ENCODE results near the gene GAB4. TPM values are rescaled to one million over a fixed set of nuclear protein-coding genes. Genes with fewer than 3 reads are reported as not detected.

Gene GAB4
- total and polyA plus RNA-seq, 2 of the 8 experiments (the other 6 are each of a cell fraction or from before 2014, with no cell fraction given), result 0.03 to 0.17 TPM

DNA sequence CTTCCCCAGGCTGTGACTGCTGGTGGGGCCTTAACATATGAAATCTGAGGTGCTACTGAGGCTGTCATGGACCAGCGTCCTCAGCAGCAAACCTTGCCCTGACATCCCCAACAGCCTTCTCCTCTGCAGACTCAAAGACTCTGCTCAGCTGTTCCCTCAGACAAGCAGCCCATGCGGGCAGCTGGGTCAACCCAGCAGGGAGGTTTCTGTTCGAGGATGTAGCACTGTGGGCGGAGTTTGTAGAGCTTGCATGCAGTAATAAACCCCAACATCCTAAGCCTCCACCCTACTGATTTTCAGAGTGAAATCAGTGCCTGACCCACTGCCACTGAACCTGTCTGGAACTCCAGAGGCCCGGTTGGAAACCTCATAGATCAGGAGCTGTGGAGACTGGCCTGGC is 94.0 kb downstream of the GAB4 start:
- Histone ChIP-seq H3K14ac (ENCODE audit: insufficient read length) (no peak overlapping the region), H3K56ac (replicated peaks; ENCODE audit: insufficient read length, low read depth, low read length) (no peak overlapping the region), H2BK5ac (ENCODE audit: low read depth, low read length) (no peak overlapping the region), H3K9ac (replicated peaks in 1 of 4; ENCODE audit: extremely low read depth in 1 of 4, low read depth in 3 of 4, low read length in 3 of 4) (no peak overlapping the region), H4K20me1 (replicated peaks in 1 of 2; ENCODE audit: control insufficient read depth in 1 of 2, insufficient read depth in 2 of 2, low read length in 2 of 2) (no peaks in the 10 kb centered on the region), H3K4me3 (ENCODE audit: extremely low read depth in 1 of 4, insufficient read depth in 2 of 4, low read depth in 3 of 4, low read length in 4 of 4) (no peak overlapping the region), H2AK5ac (ENCODE audit: low read depth, low read length) (no peak overlapping the region), H4K8ac (ENCODE audit: extremely low read depth, insufficient read depth, low read length) (no peak overlapping the region), H2BK20ac (ENCODE audit: low read length) (no peak overlapping the region), H3K4me2 (ENCODE audit: insufficient read depth in 1 of 2, low read depth in 2 of 2, low read length in 2 of 2) (no peak overlapping the region), H4K5ac (ENCODE audit: insufficient read length, low read depth, low read length) (no peak overlapping the region), H2BK12ac (ENCODE audit: low read depth, low read length) (no peak overlapping the region), H3K4me1 (replicated peaks in 1 of 4; ENCODE audit: control insufficient read depth in 3 of 4, insufficient read depth in 4 of 4, low read length in 3 of 4) (no peaks in the 10 kb centered on the region), H3K23me2 (ENCODE audit: low read depth, low read length) (no peaks in the 10 kb centered on the region), H2BK120ac (replicated peaks; ENCODE audit: low read depth, low read length) (no peak overlapping the region), H3K27ac (ENCODE audit: low read depth, low read length) (no peak overlapping the region), H3K4ac (replicated peaks; ENCODE audit: insufficient read length, low read depth, low read length) (no peak overlapping the region), H3K23ac (ENCODE audit: insufficient read length) (no peak overlapping the region), H3K36me3 (ENCODE audit: control insufficient read depth in 2 of 4, insufficient read depth in 4 of 4, low read length in 3 of 4) (no peaks in the 10 kb centered on the region), H3K79me2 (ENCODE audit: control insufficient read depth in 1 of 2, insufficient read depth in 2 of 2, low read length in 2 of 2) (no peaks in the 10 kb centered on the region), H2AFZ (ENCODE audit: low read length) (no peak overlapping the region), H3K79me1 (ENCODE audit: low read depth, low read length) (no peaks in the 10 kb centered on the region), H3K9me3 (ENCODE audit: insufficient read depth in 2 of 2, low read depth in 1 of 2, low read length in 1 of 2) (no peaks in the 10 kb centered on the region), H4K91ac (replicated peaks; ENCODE audit: insufficient read length, low read length) (no peak overlapping the region), H3K27me3 (replicated peaks in 1 of 4; ENCODE audit: control insufficient read depth in 3 of 4, extremely low read depth in 1 of 4, insufficient read depth in 3 of 4, low read length in 3 of 4) (0 out of 7 replicates have a peak, but pooled peaks cover 0 to 2% (median 0%) of the 10 kb centered on the region in 4 experiments), H2BK15ac (ENCODE audit: low read length) (no peak overlapping the region), H3K18ac (ENCODE audit: extremely low read depth, low read length) (no peak overlapping the region)
- FAIRE-seq (no peak), DNase-seq (ENCODE audit: low read depth in 1 of 2, low spot score in 2 of 2) (no peak)
- 61% methylated on average over 5 of the region's 5 CpGs; no CpG with 5 or more reads in 1 of the 2 experiments for WGBS, 2 experiments (ENCODE audit: extremely low coverage in 1 of 2, insufficient coverage in 1 of 2, insufficient read length in 1 of 2, insufficient replicate concordance in 2 of 2, low coverage in 1 of 2, low lambda C conversion rate in 2 of 2, missing lambda C conversion rate in 1 of 2)
- CTCF ChIA-PET (ENCODE audit: partially characterized antibody), result interaction anchor here (1.0 to 2.2 kb wide), 5 partner anchors 18 to 144 kb away, joined by 3 to 10 read pairs (median 4); no protein-coding TSS in a partner anchor
- POLR2A ChIA-PET (ENCODE audit: partially characterized antibody), result no interaction called here
- no peak for TF ChIP-seq ATF2 (IDR thresholded peaks at IDR 0.05; ENCODE audit: low read length)
- no peak for TF ChIP-seq NRF1 (IDR thresholded peaks at IDR 0.05; ENCODE audit: low read depth, low read length)
- no peak for TF ChIP-seq USF2 (IDR thresholded peaks at IDR 0.05; ENCODE audit: low read length)
- TF ChIP-seq KDM1A (IDR thresholded peaks at IDR 0.05; ENCODE audit: borderline replicate concordance, low read length), result no peak
- TF ChIP-seq SIRT6 (IDR thresholded peaks at IDR 0.05; ENCODE audit: low read length), result no peak
- no peak for TF ChIP-seq CBX5 (IDR thresholded peaks at IDR 0.05; ENCODE audit: low read depth, low read length)
- TF ChIP-seq TCF12 (IDR thresholded peaks at IDR 0.05; ENCODE audit: low read depth, low read length), result no peak
- no peak for TF ChIP-seq EP300 (IDR thresholded peaks at IDR 0.05; ENCODE audit: borderline replicate concordance in 1 of 2, low read depth in 2 of 2, low read length in 2 of 2)
- no peak for TF ChIP-seq TBP (IDR thresholded peaks at IDR 0.05; ENCODE audit: low read depth, low read length)
- TF ChIP-seq ASH2L (IDR thresholded peaks at IDR 0.05; ENCODE audit: low read length), result no peak
- no peak for TF ChIP-seq TAF7 (optimal IDR thresholded peaks at IDR 0.05; ENCODE audit: borderline replicate concordance, low read depth, low read length)
- no peak for TF ChIP-seq CBX8 (IDR thresholded peaks at IDR 0.05; ENCODE audit: borderline replicate concordance, low read depth, low read length)

All from H1 (cell line).